ENCODE measurements around the gene CPT1B. TPM values are rescaled to one million over a fixed set of nuclear protein-coding genes. Genes with fewer than 3 reads are reported as not detected.

The CPT1B gene
- total and polyA plus RNA-seq, 2 experiments from 2014 or later = 5.6 to 14.4 TPM

DNA sequence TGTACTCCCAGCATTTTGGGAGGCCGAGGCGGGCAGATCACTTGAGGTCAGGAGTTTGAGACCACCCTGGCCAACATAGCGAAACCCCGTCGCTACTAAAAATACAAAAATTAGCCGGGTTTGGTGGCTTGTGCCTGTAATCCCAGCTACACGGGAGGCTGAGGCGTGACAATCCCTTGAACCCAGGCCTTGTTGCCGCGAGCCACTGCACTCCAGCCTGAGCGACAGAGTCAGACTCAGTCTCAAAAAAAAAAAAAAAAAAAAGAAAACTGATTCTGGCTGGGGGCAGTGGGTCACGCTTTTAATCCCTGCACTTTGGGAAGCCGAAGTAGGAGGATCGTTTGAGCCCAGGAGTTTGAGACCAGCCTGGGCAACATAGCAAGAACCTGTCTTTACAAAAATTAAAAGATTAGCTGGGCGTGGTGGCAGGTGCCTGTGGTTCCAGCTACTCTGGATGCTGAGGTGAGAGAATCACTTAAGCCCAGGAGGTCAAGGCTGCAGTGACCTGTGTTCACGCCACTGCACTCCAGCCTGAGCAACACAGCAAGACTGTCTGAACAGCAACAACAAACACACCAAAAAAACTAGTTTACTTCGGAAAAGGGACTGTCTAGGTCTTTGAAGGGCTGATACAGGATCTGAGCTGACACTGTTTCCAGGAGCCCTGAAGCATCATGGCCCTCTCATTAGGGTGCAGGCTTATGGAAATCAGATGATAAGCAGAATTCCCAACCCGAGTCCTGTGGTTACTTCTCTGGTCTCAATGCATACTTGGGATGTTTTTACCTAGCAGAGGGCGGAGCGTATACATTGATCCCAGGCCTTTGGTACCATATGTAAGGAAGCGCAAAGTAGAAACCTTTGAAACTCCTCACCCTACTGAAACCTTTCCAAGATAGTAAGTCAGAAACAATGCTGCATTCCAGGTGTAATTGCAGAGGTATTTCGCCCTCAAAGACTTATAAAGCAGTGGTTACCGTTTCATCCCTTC is 6.2 kb upstream of the CPT1B start:
- TF ChIP-seq, protein P1, sequence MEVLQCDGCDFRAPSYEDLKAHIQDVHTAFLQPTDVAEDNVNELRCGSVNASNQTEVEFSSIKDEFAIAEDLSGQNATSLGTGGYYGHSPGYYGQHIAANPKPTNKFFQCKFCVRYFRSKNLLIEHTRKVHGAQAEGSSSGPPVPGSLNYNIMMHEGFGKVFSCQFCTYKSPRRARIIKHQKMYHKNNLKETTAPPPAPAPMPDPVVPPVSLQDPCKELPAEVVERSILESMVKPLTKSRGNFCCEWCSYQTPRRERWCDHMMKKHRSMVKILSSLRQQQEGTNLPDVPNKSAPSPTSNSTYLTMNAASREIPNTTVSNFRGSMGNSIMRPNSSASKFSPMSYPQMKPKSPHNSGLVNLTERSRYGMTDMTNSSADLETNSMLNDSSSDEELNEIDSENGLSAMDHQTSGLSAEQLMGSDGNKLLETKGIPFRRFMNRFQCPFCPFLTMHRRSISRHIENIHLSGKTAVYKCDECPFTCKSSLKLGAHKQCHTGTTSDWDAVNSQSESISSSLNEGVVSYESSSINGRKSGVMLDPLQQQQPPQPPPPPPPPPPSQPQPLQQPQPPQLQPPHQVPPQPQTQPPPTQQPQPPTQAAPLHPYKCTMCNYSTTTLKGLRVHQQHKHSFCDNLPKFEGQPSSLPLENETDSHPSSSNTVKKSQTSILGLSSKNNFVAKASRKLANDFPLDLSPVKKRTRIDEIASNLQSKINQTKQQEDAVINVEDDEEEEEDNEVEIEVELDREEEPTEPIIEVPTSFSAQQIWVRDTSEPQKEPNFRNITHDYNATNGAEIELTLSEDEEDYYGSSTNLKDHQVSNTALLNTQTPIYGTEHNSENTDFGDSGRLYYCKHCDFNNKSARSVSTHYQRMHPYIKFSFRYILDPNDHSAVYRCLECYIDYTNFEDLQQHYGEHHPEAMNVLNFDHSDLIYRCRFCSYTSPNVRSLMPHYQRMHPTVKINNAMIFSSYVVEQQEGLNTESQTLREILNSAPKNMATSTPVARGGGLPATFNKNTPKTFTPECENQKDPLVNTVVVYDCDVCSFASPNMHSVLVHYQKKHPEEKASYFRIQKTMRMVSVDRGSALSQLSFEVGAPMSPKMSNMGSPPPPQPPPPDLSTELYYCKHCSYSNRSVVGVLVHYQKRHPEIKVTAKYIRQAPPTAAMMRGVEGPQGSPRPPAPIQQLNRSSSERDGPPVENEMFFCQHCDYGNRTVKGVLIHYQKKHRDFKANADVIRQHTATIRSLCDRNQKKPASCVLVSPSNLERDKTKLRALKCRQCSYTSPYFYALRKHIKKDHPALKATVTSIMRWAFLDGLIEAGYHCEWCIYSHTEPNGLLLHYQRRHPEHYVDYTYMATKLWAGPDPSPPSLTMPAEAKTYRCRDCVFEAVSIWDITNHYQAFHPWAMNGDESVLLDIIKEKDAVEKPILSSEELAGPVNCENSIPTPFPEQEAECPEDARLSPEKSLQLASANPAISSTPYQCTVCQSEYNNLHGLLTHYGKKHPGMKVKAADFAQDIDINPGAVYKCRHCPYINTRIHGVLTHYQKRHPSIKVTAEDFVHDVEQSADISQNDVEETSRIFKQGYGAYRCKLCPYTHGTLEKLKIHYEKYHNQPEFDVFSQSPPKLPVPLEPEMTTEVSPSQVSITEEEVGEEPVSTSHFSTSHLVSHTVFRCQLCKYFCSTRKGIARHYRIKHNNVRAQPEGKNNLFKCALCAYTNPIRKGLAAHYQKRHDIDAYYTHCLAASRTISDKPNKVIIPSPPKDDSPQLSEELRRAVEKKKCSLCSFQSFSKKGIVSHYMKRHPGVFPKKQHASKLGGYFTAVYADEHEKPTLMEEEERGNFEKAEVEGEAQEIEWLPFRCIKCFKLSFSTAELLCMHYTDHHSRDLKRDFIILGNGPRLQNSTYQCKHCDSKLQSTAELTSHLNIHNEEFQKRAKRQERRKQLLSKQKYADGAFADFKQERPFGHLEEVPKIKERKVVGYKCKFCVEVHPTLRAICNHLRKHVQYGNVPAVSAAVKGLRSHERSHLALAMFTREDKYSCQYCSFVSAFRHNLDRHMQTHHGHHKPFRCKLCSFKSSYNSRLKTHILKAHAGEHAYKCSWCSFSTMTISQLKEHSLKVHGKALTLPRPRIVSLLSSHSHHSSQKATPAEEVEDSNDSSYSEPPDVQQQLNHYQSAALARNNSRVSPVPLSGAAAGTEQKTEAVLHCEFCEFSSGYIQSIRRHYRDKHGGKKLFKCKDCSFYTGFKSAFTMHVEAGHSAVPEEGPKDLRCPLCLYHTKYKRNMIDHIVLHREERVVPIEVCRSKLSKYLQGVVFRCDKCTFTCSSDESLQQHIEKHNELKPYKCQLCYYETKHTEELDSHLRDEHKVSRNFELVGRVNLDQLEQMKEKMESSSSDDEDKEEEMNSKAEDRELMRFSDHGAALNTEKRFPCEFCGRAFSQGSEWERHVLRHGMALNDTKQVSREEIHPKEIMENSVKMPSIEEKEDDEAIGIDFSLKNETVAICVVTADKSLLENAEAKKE (CRISPR knock-in tag; IDR thresholded peaks at IDR 0.05) = no peak
- TF ChIP-seq, protein P2, sequence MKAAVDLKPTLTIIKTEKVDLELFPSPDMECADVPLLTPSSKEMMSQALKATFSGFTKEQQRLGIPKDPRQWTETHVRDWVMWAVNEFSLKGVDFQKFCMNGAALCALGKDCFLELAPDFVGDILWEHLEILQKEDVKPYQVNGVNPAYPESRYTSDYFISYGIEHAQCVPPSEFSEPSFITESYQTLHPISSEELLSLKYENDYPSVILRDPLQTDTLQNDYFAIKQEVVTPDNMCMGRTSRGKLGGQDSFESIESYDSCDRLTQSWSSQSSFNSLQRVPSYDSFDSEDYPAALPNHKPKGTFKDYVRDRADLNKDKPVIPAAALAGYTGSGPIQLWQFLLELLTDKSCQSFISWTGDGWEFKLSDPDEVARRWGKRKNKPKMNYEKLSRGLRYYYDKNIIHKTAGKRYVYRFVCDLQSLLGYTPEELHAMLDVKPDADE (IDR thresholded peaks at IDR 0.05) = no peak
- TF ChIP-seq CREB1 (CRISPR knock-in tag; IDR thresholded peaks at IDR 0.05; ENCODE audit: low read depth) = no peak
- TF ChIP-seq EZH2 (IDR thresholded peaks at IDR 0.05; ENCODE audit: low read depth, unreplicated experiment) = no peak
- no peak for TF ChIP-seq EZH2phosphoT487 (IDR thresholded peaks at IDR 0.05; ENCODE audit: unreplicated experiment)
- TF ChIP-seq, protein P3, sequence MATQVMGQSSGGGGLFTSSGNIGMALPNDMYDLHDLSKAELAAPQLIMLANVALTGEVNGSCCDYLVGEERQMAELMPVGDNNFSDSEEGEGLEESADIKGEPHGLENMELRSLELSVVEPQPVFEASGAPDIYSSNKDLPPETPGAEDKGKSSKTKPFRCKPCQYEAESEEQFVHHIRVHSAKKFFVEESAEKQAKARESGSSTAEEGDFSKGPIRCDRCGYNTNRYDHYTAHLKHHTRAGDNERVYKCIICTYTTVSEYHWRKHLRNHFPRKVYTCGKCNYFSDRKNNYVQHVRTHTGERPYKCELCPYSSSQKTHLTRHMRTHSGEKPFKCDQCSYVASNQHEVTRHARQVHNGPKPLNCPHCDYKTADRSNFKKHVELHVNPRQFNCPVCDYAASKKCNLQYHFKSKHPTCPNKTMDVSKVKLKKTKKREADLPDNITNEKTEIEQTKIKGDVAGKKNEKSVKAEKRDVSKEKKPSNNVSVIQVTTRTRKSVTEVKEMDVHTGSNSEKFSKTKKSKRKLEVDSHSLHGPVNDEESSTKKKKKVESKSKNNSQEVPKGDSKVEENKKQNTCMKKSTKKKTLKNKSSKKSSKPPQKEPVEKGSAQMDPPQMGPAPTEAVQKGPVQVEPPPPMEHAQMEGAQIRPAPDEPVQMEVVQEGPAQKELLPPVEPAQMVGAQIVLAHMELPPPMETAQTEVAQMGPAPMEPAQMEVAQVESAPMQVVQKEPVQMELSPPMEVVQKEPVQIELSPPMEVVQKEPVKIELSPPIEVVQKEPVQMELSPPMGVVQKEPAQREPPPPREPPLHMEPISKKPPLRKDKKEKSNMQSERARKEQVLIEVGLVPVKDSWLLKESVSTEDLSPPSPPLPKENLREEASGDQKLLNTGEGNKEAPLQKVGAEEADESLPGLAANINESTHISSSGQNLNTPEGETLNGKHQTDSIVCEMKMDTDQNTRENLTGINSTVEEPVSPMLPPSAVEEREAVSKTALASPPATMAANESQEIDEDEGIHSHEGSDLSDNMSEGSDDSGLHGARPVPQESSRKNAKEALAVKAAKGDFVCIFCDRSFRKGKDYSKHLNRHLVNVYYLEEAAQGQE (IDR thresholded peaks at IDR 0.05; ENCODE audit: unreplicated experiment) = no peak
- TF ChIP-seq STAT1 (IDR thresholded peaks at IDR 0.05; ENCODE audit: unreplicated experiment) = no peak
- TF ChIP-seq ZNF331 (CRISPR knock-in tag; IDR thresholded peaks at IDR 0.05; ENCODE audit: low read depth) = no peak
- TF ChIP-seq, protein P4, sequence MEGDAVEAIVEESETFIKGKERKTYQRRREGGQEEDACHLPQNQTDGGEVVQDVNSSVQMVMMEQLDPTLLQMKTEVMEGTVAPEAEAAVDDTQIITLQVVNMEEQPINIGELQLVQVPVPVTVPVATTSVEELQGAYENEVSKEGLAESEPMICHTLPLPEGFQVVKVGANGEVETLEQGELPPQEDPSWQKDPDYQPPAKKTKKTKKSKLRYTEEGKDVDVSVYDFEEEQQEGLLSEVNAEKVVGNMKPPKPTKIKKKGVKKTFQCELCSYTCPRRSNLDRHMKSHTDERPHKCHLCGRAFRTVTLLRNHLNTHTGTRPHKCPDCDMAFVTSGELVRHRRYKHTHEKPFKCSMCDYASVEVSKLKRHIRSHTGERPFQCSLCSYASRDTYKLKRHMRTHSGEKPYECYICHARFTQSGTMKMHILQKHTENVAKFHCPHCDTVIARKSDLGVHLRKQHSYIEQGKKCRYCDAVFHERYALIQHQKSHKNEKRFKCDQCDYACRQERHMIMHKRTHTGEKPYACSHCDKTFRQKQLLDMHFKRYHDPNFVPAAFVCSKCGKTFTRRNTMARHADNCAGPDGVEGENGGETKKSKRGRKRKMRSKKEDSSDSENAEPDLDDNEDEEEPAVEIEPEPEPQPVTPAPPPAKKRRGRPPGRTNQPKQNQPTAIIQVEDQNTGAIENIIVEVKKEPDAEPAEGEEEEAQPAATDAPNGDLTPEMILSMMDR (conservative IDR thresholded peaks at IDR 0.05; ENCODE audit: low read depth in 2 of 2) = no peak
- TF ChIP-seq NANOG (IDR thresholded peaks at IDR 0.05; ENCODE audit: borderline replicate concordance) = no peak
- no peak for TF ChIP-seq POLR2AphosphoS5 (IDR thresholded peaks at IDR 0.05; ENCODE audit: low read depth)
- no peak for TF ChIP-seq ZNF114 (CRISPR knock-in tag; IDR thresholded peaks at IDR 0.05)
- no peak for TF ChIP-seq JUNB (IDR thresholded peaks at IDR 0.05; ENCODE audit: unreplicated experiment)
- Histone ChIP-seq H3K4me1 (ENCODE audit: insufficient read depth) (peaks cover 8% of the 10 kb centered on the region), H4K20me1 (replicated peaks; ENCODE audit: insufficient read depth) (peaks cover 3% of the 10 kb centered on the region; the same call in 1 of the 2 replicates), H3K27me3 (ENCODE audit: insufficient read depth) (peaks cover 10% of the 10 kb centered on the region; the same call in 1 of the 2 replicates), H3K27ac (ENCODE audit: low read depth) (no peak overlapping the region), H3K36me3 (ENCODE audit: insufficient read depth) (no peaks in the 10 kb centered on the region), H2AFZ (no peak overlapping the region), H3K9me2 (ENCODE audit: insufficient read depth) (no peaks in the 10 kb centered on the region), H3K4me3 (no peak overlapping the region), H3K79me2 (replicated peaks; ENCODE audit: insufficient read depth) (no peaks in the 10 kb centered on the region), H3F3A (replicated peaks; ENCODE audit: low read depth) (peaks cover 15% of the 10 kb centered on the region), H3K4me2 (peak overlapping the region; percentile 90; the same call in 1 of the 2 replicates)
- Mint-ChIP-seq H3K27me3 (ENCODE audit: insufficient read depth, low read depth, poor library complexity) (peaks cover 10% of the 10 kb centered on the region), H3K27ac (no peak overlapping the region), H3K4me1 (peaks cover 7% of the 10 kb centered on the region), H3K9me3 (no peaks in the 10 kb centered on the region), H3K4me3 (peak overlapping the region; percentile 86), H3K36me3 (ENCODE audit: low read depth) (no peaks in the 10 kb centered on the region; the same call in 2 of the 3 replicates)
- ATAC-seq (no peak), DNase-seq (ENCODE audit: low spot score) (peak; percentile 55)

Data from GM23338 (cell line).